H1 (cell line): ENCODE results near the gene CIITA. TPM values are rescaled to one million over a fixed set of nuclear protein-coding genes. Genes with fewer than 3 reads are reported as not detected.
A peak's percentile ranks its signal among the peaks of the same experiment; 100 is the strongest.

Experiments used
- BACH1 ChIP-seq: IDR thresholded peaks from 2 replicates; pipeline ENCODE4 v1.6.1; 2012; ENCODE audit warnings: low read length, improper control_type of control experiment
- CTBP2 ChIP-seq: IDR thresholded peaks from 2 replicates; pipeline ENCODE4 v1.7.0; 2011; ENCODE audit warnings: borderline replicate concordance, mild to moderate bottlenecking, moderate library complexity, mixed read lengths, low read length; ENCODE audit not compliant: insufficient read depth, insufficient read length
- EP300 ChIP-seq, 2 experiments: IDR thresholded peaks; 1 replicate in 1 of 2; 2 replicates in 1 of 2; pipeline ENCODE4 v1.6.1; 2011 to 2012; ENCODE audit warnings: low read depth in 2 of 2, low read length in 2 of 2, mild to moderate bottlenecking in 2 of 2, borderline replicate concordance in 1 of 2, inconsistent platforms in 1 of 2, moderate library complexity in 1 of 2
- HDAC2 ChIP-seq, 2 experiments: fragments of 300-600 bp in 1 of 2; sonication (generic) in 1 of 2; IDR thresholded peaks; 2 replicates each; pipeline ENCODE4 v1.6.1; 2011 to 2012; ENCODE audit warnings: low read depth in 2 of 2, low read length in 2 of 2, mild to moderate bottlenecking in 2 of 2, moderate library complexity in 2 of 2, borderline replicate concordance in 1 of 2, inconsistent platforms in 1 of 2
- MAX ChIP-seq: IDR thresholded peaks from 2 replicates; pipeline ENCODE4 v1.6.1; 2012; ENCODE audit warnings: inconsistent platforms
- SP2 ChIP-seq: IDR thresholded peaks from 2 replicates; pipeline ENCODE4 v1.6.1; 2012; ENCODE audit warnings: mild to moderate bottlenecking, low read length, inconsistent platforms
- TCF12 ChIP-seq: IDR thresholded peaks from 2 replicates; pipeline ENCODE4 v1.6.1; 2011; ENCODE audit warnings: low read depth, mild to moderate bottlenecking, low read length
- polyA plus RNA-seq, 7 experiments: library from polyadenylated mRNA; depleted of rRNA in 3 of 7; stranded (reverse) in 5 of 7; unstranded in 2 of 7; fragments of >200 nt in 5 of 7; fragments of 200-250 nt in 2 of 7; gene quantifications; 1 replicate in 5 of 7; 2 replicates in 1 of 7; 4 replicates in 1 of 7; pipeline versions ENCODE4 v1.2.1 to v1.2.3, GENCODE V29; 2011 to 2013; ENCODE audit warnings: missing spikeins in 2 of 7, mixed read lengths in 2 of 7
- total RNA-seq: library from RNA; stranded (reverse); fragmentation: NEBNext Ultra II Directional; extraction: Animal tissue kit (Norgen Biotek cat#: 25700); gene quantifications from 2 replicates; pipeline ENCODE4 v1.2.1, GENCODE V29; 2021

CIITA gene
- total and polyA plus RNA-seq, 2 of the 8 experiments (the other 6 are each of a cell fraction or from before 2014, with no cell fraction given), result 0.07 to 0.17 TPM

DNA sequence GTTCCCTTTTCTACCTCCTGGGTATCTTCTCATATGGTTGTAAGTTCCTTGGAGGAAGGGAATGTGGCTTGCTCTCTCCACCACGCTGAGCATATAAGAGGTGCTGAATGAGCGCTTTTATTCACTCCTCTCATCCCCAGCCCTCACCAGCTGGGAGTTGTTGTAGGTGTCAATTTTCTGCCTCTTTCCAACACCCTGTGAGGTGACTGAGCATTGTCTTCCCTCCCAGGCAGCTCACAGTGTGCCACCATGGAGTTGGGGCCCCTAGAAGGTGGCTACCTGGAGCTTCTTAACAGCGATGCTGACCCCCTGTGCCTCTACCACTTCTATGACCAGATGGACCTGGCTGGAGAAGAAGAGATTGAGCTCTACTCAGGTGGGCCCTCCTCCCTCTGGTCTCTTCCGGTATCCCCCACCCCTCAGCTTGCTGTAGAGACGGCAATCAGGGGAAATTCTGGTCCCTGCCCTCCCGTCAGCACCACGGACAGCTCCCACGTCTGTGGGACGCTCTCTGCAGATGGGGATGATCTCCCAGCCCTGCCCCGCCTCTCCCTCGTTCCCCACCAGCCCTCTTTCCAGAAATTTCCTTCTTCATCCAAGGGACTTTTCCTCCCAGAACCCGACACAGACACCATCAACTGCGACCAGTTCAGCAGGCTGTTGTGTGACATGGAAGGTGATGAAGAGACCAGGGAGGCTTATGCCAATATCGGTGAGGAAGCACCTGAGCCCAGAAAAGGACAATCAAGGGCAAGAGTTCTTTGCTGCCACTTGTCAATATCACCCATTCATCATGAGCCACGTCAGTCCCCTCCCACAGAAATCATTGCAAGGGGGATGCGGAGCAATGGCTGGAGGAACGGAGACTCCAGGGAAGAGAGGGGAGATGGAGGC is 18.3 kb downstream of the CIITA start (continued):
- 0 out of 4 replicates have a peak, but pooled peaks of 1 of the 2 experiments have one; percentile 29 for TF ChIP-seq HDAC2 (IDR thresholded peaks at IDR 0.05; ENCODE audit: borderline replicate concordance in 1 of 2, low read depth in 2 of 2, low read length in 2 of 2)
- TF ChIP-seq CTBP2, result no peak
- TF ChIP-seq TCF12, result 0 out of 2 replicates have a peak, but pooled peaks have one; percentile 26
- 0 out of 3 replicates have a peak, but pooled peaks of 1 of the 2 experiments have one; percentile 14 for TF ChIP-seq EP300 (IDR thresholded peaks at IDR 0.05; ENCODE audit: borderline replicate concordance in 1 of 2, low read depth in 2 of 2, low read length in 2 of 2)
- TF ChIP-seq BACH1, result peak; percentile 56
- TF ChIP-seq SP2, result no peak
- TF ChIP-seq MAX, result 0 out of 2 replicates have a peak, but pooled peaks have one; percentile 12
- TF ChIP-seq, all 59 proteins: peak for 7
